HG03159 (cell line): ENCODE data around the gene PAX1.

Experiments
- ATAC-seq: cut with Tn5 transposase; IDR thresholded peaks from one replicate; pipeline ENCODE4 v1.9.1; 2021; ENCODE audit warnings: mild to moderate bottlenecking, moderate library complexity; ENCODE audit not compliant: unreplicated experiment

Gene PAX1

GRCh38 chr20:21705575-21706260 lies at the start of gene PAX1:
Gene PAX1, plus strand, starts transcription at chr20:21705664. Its CDS starts 49 bp downstream, at chr20:21705713.
- ATAC-seq = no peak

- ATAC-seq = no peak
Observed at GRCh38 chr20:21656308-21657067, 49.0 kb upstream of the PAX1 start.

GRCh38 chr20:21661488-21662055 lies 43.9 kb upstream of the PAX1 start:
- no peak for ATAC-seq

- ATAC-seq = no peak
Observed at GRCh38 chr20:21663465-21663864, 42.0 kb upstream of the PAX1 start.

- no peak for ATAC-seq
Observed at GRCh38 chr20:21665687-21666446, 39.6 kb upstream of the PAX1 start.

- ATAC-seq = no peak
Observed at GRCh38 chr20:21670126-21670525, 35.3 kb upstream of the PAX1 start.

GRCh38 chr20:21670981-21671380 lies 34.5 kb upstream of the PAX1 start:
- no peak for ATAC-seq

- no peak for ATAC-seq
Observed at GRCh38 chr20:21677261-21677660, 28.2 kb upstream of the PAX1 start.

- no peak for ATAC-seq
Observed at GRCh38 chr20:21677781-21678180, 27.7 kb upstream of the PAX1 start.

GRCh38 chr20:21681234-21681921 lies 24.1 kb upstream of the PAX1 start:
- ATAC-seq = no peak

GRCh38 chr20:21681922-21682318 lies 23.5 kb upstream of the PAX1 start:
- no peak for ATAC-seq

- no peak for ATAC-seq
Observed at GRCh38 chr20:21682521-21682954, 22.9 kb upstream of the PAX1 start.

- no peak for ATAC-seq
Observed at GRCh38 chr20:21684671-21685070, 20.8 kb upstream of the PAX1 start.

GRCh38 chr20:21685981-21686380 lies 19.5 kb upstream of the PAX1 start:
- no peak for ATAC-seq

GRCh38 chr20:21693322-21693721 lies 12.1 kb upstream of the PAX1 start:
- ATAC-seq = no peak

GRCh38 chr20:21698494-21699215 lies 6.8 kb upstream of the PAX1 start:
- no peak for ATAC-seq

GRCh38 chr20:21699216-21699508 lies 6.3 kb upstream of the PAX1 start:
- ATAC-seq = no peak

- no peak for ATAC-seq
Observed at GRCh38 chr20:21701171-21701876, 4.1 kb upstream of the PAX1 start.

GRCh38 chr20:21702016-21702415 lies 3.4 kb upstream of the PAX1 start:
- ATAC-seq = no peak
